D721Med (cell line): ENCODE results near the gene L3MBTL1.

ENCODE experiments used
- DNase-seq: peaks from one replicate; pipeline ENCODE4 v3.0.0; 2011; ENCODE audit warnings: low spot score; ENCODE audit not compliant: insufficient read length
- FAIRE-seq: peaks from 2 replicates; lab custom pipeline; 2011; peaks lifted over from hg19 to GRCh38; lab: Jason Lieb, UNC
- CTCF ChIP-seq: IDR thresholded peaks from 2 replicates; pipeline ENCODE4 v1.5.1; 2012; ENCODE audit warnings: mild to moderate bottlenecking, control low read depth; ENCODE audit not compliant: insufficient read depth; ENCODE audit errors: missing control alignments

The L3MBTL1 gene

GRCh38 chr20:43567477-43567876 lies 60.0 kb downstream of the L3MBTL1 start:
- no peak for DNase-seq
- TF ChIP-seq CTCF = no peak
- FAIRE-seq = no peak

- no peak for FAIRE-seq
- DNase-seq = no peak
- TF ChIP-seq CTCF = no peak
Measured at GRCh38 chr20:43568706-43569105, 61.2 kb downstream of the L3MBTL1 start.

GRCh38 chr20:43569282-43569681 lies 61.8 kb downstream of the L3MBTL1 start:
- FAIRE-seq (no peak), DNase-seq (no peak)
- no peak for TF ChIP-seq CTCF

- no peak for TF ChIP-seq CTCF
- FAIRE-seq = no peak
- DNase-seq = no peak
Measured at GRCh38 chr20:43570496-43570895, 63.0 kb downstream of the L3MBTL1 start.

GRCh38 chr20:43571310-43571709 lies 63.8 kb downstream of the L3MBTL1 start:
- no peak for FAIRE-seq
- TF ChIP-seq CTCF = no peak

GRCh38 chr20:43571771-43572170 lies 64.3 kb downstream of the L3MBTL1 start:
- no peak for FAIRE-seq
- DNase-seq = no peak
- no peak for TF ChIP-seq CTCF

More at GRCh38 chr20:43571310-43571709, 63.8 kb downstream of the L3MBTL1 start:
- no peak for DNase-seq

GRCh38 chr20:43572891-43573290 lies 65.4 kb downstream of the L3MBTL1 start:
- FAIRE-seq = no peak
- no peak for DNase-seq
- TF ChIP-seq CTCF = no peak
